Left ventricle myocardium superior (tissue), 1 donor: ENCODE results near the gene RNF213. TPM values are rescaled to one million over a fixed set of nuclear protein-coding genes. Genes with fewer than 3 reads are reported as not detected.
A peak's percentile ranks its signal among the peaks of the same experiment; 100 is the strongest.
"Not testable (repeated sequence)": the region's sequence is repeated elsewhere in the genome, so short reads cannot be mapped to it uniquely, and the experiment has no call there.

ENCODE experiments used
- ATAC-seq: fragments of 200-7000 bp; cut with Tn5 transposase; one replicate; pipeline ENCODE4 v1.9.1; 2020; ENCODE audit warnings: mild to moderate bottlenecking, moderate library complexity
- DNase-seq: peaks from one replicate; pipeline ENCODE4 v3.0.0-alpha.2; 2020
- intact Hi-C: fragments of 100-400 bp; cut with micrococcal nuclease; formaldehyde crosslinking; loops from one replicate; pipeline ENCODE4 v1.11.0; 2022
- total RNA-seq: library from RNA; stranded (reverse); fragmentation: NEBNext Ultra II Directional; extraction: Animal tissue kit (Norgen Biotek cat#: 25700); gene quantifications from one replicate; pipeline ENCODE4 v1.2.1, GENCODE V29; 2021
- donor health status: DM: no; HTN: yes; CAD: no; lungs with severe emphysema.

RNF213 gene
- total RNA-seq, 1 donor from 2014 or later: 25.7 TPM

DNA sequence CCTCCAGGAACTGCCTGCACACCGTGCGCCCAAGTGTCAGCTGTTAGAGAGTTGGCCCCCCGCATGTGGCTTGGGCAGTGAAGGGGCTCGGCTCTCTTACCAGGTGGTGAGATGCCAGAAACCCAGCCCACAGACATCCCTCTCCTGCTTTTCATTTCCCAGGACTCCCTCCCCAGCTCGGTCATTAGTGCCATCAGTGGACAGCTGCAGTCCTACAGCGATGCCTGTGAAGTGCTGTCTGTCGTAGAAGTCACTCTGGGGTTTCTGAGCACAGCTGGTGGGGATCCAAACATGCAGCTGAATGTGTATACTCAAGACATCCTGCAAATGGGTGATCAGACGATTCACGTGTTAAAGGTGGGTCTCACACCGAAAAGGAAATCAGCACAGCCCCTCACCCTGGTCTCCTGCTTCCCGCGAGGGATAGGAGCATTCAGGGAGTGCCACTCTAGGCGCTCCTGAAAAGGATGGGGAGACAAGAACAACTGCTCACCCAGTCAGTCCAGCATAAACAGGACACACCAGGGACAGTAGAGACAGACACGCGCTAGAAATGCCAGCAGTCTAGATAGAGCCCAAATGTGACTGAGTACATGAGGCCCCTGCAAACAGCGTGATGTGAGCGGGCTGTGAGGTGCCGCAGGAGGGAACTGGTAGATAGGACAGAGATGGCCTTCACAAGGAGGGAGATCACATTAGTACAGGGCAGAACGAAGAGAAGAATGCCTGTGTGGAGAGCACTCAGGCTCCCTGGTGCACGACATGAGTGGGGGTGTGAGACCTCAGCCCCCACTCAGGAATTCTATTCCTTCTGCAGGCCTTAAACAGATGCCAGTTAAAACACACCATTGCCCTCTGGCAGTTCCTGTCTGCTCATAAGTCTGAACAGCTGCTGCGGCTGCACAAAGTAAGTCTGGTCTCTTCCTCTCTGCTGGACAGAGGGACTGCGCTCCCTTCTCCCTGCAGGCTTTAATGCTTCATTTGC is 128.7 kb downstream of the RNF213 start:
- DNase-seq (no peak), ATAC-seq (no peak)
- intact Hi-C loops: no loop called here

DNA sequence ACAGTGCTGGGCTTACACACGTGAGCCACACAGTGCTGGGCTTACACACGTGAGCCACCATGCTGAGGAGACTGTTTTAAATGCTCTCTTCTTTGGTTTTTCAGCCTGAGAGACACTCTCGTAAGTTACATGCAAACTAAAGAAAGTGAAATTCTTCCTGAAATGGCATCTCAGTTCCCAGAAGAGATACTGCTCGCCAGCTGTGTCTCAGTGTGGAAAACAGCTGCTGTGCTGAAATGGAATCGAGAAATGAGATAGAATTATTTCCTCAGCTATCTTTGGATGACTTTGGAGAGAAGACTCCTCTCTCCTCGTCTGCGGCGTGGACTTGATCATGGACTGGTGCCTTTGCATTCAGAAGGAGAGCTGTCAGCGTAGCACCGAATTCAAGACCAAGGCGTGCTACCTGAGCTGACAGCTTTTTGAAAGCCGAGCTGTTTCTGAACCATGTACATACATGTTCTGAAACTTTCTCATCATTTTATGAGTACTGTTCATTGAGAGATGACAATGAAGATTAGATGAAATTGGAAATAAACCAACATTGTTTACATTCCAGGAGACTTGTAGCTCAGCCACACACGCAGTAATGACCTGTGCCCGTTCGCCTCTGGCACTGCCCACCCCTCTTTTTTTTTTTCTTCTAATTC is 132.7 kb downstream of the RNF213 start:
- intact Hi-C loops: no loop called here
- ATAC-seq (no peak), DNase-seq (no peak)

DNA sequence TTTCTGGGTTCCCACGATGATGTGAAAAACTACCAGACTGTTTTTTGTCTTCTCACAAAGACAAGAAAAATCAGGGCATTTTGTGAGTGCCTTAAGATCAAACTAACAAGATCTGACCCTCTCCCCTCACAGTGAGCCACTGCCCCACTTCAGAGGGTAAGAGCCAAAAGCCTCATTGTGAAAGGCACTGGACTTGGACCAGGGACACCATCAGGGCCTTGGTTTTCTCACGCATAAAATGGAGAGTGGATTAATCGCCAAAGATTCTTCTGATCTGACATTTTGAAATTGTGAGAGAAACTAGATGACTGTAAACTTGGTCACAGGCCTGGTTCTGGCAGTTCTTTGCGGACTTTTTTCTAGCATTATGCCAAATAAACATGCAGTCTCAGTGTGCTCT is 133.3 kb downstream of the RNF213 start:
- ATAC-seq: no peak
- no peak for DNase-seq
- intact Hi-C loops: no loop called here

DNA sequence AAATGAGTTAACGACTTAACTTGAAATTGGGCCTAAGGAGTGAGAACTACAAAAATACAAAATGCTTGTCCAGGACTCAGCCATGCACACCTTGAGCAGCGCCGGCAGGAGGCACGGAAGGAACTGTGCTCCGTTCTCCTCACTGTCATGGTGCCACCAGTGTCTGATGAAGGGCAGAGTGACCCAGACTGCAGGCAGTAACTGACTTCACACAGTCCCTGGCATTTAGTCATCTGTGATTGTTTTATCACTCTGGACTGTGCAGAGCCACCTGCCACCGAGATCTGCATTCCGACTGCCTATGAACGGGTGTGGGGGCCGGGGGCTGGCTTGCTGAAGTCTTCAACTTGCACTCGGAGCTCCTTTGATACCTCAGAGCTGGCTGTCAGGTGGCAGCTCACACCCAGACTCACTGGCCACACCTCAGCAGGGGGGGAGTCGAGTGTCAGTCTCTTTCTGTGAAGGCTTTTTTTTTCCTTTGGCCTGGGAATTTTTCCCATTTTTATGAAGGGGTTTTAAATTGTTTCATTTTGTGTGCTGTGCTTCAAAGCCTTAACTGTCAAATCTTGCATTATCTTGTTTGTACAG is 134.1 kb downstream of the RNF213 start:
- intact Hi-C loops: no loop called here
- ATAC-seq: peak; percentile 92
- DNase-seq: peak; percentile 44

GRCh38 chr17:80395402-80396151 is 134.9 kb downstream of the RNF213 start:
- DNase-seq (no peak), ATAC-seq (peak; percentile 22)
- intact Hi-C loops: no loop called here

DNA sequence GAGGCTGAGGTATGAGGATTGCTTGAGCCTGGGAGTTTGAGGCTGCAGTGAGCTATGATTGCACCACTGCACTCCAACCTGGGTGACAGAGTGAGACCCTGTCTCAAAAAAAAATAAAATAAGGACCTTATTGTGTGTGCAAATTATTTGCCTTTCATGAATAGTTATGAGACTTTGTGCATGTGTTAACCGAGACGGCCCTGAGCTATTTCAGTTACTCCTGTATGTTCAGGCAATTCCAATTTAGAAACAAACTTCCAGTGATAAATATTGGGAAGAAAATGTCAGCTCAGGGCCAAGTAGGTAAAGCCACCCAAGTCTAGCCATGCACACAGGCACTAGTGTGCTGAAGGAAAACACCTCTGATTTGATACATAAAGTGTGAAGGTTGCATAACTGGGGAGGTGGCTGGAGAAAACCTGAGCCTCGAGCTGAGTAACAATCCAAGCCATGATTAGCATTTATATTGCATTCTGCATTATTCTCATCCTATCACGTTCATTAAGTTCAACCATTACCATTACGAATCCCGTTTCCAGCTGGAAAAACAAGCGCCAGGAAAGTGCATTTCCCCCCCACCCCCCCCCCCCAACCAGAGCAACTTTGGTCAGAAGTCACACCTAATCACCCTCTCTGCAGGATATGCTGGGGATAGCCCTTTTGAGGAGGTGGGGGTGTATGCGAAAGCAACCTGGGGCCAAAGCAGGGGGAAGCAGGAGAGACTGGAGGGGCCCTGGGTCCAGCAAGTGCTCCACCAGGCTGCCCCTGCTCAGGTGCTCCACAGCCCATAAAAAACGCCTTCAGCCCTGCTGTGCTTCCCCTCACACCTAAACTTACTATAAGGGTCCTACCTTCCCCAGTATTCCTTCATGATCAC is 135.7 kb downstream of the RNF213 start:
- DNase-seq: no peak
- no peak for ATAC-seq
- intact Hi-C loops: no loop called here

- ATAC-seq (no peak), DNase-seq (no peak)
- intact Hi-C loops: no loop called here
Measured at GRCh38 chr17:80397034-80397387, 136.4 kb downstream of the RNF213 start.

DNA sequence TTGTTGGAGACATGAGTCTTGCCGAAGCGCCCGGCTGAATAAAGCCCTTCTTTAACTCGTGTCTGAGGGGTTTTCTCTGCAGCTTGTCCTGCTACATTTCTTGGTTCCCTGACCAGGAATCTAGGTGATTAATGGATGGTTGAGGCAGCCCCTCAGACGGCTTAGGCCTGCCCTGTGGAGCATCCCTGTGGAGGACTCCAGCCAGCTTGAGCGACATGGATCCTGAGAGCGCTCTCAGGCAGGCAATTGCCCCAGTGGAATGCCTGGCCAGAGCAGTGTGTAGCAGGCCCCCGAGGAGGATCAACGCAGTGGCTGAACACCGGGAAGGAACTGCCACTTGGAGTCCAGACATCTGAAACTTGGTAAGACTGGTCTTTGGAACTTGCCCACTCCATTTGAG is 137.0 kb downstream of the RNF213 start:
- ATAC-seq: no peak
- intact Hi-C loops: no loop called here
- DNase-seq: no peak

DNA sequence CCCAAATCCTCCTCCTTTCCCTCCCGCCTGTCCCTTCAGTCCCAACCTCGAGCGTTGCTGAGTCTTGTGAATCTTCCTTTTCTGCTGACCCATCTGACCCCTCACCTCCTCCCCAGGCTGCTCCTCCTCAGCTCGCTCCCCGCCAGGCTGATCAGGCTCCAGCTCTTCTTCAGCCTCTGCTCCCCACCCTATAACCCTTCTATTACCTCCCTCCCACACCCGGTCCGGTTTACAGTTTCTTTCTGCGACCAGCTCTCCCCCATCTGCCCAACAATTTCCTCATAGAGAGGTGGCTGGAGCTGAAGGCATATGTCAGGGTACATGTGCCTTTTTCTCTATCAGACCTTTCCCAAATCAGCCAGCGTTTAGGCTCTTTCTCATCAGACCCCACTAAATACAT is 140.4 kb downstream of the RNF213 start:
- intact Hi-C loops, DNase-seq, ATAC-seq: not testable (repeated sequence)

DNA sequence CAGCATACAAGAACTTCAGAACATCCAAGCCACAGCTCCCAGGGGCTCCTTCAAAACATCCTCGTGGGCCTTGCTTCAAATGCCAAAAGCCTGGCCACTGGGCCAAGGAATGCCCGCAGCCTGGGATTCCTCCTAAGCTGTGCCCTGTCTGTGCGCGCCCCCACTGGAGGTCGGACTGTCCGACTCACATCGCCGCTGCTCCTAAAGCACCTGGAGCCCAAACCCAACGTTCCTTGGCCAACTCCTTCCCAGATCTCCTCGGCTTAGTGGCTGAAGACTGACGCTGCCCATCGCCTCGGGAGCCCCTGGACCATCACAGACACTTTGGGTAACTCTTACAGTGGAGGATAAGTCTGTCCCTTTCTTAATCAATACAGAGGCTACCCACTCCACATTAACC is 141.4 kb downstream of the RNF213 start:
- DNase-seq, intact Hi-C loops, ATAC-seq: not testable (repeated sequence)

DNA sequence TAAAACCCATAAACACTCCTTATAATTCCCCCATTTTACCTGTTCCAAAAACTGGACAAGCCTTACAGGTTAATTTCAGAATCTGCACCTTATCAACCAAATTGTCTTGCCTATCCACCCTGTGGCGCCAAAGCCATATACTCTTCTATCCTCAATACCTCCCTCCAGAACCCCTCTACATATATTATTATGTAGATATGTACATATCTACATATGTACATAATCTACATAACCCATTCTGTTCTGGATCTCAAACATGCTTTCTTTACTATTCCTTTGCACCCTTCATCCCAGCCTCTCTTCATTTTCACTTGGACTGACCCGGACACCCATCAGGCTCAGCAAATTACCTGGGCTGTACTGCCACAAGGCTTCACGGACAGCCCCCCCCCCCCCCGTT is 142.3 kb downstream of the RNF213 start:
- DNase-seq: no peak
- intact Hi-C loops: no loop called here
- no peak for ATAC-seq

DNA sequence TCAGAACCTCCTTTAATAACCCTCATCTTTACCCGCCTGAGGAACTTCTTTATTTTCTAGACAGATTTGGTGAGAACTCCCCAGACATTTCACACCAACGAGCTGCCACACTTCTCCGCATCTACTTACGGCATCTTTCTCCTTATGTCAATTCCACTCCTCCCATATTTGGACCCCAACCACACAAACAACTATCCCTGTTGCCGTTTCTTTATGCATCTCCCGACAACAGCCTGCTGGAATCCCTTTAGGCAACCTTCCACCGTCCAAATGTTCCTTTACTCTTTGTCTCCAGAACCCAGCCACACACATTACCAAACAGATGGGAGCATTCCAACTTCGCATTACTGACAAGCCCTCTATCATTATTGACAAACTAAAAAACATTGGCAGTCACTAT is 145.5 kb downstream of the RNF213 start:
- ATAC-seq (no peak), DNase-seq (no peak)
- intact Hi-C loops: no loop called here

- DNase-seq, intact Hi-C loops, ATAC-seq: not testable (repeated sequence)
Measured at GRCh38 chr17:80407917-80408316, 147.3 kb downstream of the RNF213 start.

GRCh38 chr17:80408872-80409271 is 148.2 kb downstream of the RNF213 start:
- DNase-seq (no peak), ATAC-seq (no peak)

DNA sequence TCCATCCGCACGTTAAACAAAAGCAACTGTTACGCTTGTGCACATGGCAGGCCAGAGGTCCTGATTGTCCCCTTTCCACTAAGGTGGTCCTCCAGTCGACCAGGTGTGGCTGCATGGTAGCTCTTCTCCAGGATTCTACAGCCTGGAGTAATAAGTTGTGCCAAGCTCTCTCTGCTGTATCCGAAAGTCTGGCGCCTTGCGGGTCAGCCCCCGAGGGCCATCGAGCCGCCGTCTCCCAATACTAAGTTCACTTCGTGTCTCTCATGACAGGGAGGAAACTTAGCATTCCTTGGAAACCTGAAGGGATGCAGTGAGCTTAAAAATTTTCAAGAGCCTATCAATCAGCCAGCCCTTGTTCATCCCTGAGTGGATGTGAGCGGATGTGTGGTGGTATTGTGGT is 149.0 kb downstream of the RNF213 start:
- intact Hi-C loops: no loop called here
- ATAC-seq (no peak), DNase-seq (no peak)

More at GRCh38 chr17:80408872-80409271, 148.2 kb downstream of the RNF213 start:
- intact Hi-C loops: no loop called here

DNA sequence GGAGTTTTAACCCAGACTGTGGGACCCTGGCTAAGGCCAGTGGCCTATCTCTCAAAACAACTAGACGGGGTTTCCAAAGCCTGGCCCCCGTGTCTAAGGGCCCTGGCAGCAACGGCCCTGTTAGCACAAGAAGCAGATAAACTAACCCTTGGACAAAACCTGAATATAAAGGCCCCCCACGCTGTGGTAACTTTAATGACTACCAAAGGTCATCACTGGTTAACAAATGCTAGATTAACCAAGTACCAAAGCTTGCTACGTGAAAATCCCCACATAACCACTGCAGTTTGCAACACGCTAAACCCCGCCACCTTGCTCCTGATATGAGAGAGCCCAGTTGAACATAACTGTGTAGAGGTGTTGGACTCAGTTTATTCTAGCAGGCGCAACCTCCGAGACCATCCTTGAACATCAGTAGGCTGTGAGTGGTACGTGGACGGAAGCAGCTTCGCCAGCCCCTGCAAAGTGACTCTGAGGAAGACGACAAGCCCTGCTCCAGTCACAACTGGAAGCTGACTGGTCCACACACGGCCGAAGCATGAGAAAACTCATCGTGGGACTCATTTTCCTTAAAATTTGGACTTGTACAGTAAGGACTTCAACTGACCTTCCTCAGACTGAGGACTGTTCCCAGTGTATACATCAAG is 149.9 kb downstream of the RNF213 start:
- intact Hi-C loops, ATAC-seq, DNase-seq: not testable (repeated sequence)

DNA sequence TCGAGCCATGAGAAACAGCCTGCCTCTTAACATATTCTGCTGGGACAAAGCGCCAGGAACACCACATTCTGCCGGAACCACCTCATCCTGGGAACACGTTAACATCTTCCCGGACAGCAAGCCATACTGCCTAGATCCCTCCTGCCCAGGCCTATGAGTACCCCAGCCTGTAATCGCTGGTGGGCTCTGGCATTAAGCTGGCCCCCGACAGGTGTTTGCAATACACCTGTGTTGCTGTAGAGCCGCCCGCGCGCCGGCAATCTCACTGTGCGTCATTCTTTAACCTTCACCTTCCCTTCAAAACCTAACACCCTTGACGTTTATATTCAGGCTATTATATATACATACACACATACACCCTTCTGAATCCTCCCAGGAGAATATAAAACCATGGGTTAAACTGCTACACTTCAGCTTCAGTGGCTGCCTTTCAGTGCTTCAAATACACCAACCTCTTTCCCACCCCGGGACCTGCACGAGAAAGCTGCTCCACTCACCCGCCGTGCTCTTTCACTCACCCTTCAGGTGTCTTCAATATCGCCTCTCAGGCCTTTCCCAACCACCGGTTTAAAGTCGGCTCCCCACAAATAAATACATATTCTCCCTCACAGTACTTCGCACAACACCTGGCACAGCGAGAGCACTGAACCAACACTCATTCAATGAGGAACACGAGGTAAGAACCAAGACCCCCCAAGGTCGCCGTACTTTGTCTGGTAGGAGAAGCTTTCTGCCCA is 153.3 kb downstream of the RNF213 start:
- ATAC-seq (no peak), DNase-seq (no peak)
- intact Hi-C loops: no loop called here

DNA sequence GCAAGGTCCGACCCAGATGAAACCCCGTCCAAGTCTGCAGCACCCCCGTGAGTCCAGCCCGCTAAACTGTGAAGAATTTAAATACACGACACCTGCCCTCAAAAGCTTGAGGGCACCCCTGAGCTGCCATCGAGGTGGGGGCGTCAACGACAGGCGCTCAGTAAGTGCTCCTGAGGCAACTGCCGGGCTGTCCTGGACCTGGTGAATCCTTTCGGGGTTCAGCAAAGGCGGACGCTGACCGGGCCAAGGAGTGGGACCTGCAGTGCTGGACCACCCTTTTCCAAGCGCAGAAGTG is 153.8 kb downstream of the RNF213 start:
- no peak for ATAC-seq
- DNase-seq: no peak
- intact Hi-C loops: no loop called here
